HG03558 (cell line): ENCODE results near the gene FMN1.

ENCODE experiments used
- ATAC-seq: cut with Tn5 transposase; IDR thresholded peaks from one replicate; pipeline ENCODE4 v1.9.1; 2021; ENCODE audit warnings: moderate number of reproducible peaks; ENCODE audit not compliant: unreplicated experiment; ENCODE audit errors: extremely low read depth

Gene FMN1

DNA sequence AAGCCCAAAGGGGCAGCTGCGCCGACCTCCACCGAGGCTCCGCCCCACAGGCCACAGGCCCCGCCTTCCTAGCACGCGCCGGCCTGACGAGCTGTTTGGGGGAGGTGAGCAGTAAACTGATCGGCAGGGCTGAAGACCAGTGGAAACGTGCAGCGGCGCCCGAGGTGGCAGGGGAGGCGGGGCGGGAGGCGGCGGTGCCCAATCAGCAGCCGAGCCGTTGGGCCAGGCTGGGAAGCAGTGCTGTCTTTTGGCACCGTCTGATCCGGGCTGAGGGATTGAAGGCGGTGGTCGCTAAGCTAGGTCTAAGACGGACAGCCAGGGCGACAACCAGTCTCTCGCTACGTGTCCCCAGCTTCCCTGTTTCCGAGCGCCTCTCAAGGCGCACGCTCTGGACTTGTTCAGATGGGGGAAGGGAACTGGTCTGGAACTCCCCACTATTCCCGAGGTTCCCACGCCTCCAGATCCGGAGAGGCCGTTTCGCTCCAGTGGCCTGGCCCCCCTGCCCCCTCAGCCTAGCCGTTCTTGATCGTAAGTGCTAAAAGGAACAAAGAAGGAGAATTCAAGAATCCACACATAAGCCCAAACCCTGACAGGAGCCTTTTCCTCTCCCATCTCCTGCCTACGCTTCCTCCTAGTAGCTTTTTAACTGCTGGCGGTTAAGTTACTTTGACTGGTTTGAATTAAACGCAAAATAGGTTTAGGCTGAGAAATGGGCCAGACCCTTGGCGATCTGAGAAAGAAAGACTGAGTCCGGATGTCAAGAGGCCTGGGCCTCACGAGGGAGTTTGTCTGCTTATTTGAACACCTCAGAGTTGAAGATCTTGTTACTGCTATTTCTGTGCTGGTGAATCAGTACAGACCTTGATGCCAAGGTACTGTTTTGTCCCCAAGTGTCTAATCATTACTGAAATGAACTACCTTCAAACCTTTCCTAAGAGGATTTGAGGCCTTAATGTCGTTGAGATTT, at the start of gene FMN1:
Gene FMN1, minus strand, starts transcription at position 11 of the 967 bp plus-strand sequence. CDS start 39,800 bp downstream, outside the sequence.
- ATAC-seq, result peak; percentile 74

GRCh38 chr15:33243869-33244268, 49.4 kb upstream of the FMN1 start:
- ATAC-seq, result no peak

- no peak for ATAC-seq
Measured at GRCh38 chr15:33243393-33243792, 48.9 kb upstream of the FMN1 start.

DNA sequence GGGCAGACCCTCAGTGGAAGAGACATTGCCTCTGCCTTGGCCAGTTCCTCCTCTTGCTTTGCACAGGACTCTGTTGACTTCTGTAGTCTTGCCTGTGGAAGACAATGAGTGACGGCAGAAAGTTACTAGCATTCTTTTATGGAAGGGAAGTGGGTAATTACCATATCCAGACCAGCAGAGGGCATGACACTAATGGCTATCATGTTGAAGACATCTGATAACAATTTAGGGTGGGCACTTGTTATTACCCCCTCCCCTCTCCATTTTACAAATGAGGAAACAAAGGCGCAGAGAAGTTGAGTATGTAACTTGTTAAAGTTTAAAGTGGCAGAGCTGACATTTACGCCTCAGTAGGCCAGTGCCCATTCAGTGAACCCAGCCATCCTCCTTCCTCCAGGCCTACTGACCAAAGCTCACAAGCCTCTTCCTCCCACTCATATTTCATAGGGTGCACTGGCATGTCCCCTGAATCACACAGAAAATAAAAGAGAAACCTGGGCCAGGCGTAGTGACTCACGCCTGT, 48.2 kb upstream of the FMN1 start:
- ATAC-seq, result no peak

DNA sequence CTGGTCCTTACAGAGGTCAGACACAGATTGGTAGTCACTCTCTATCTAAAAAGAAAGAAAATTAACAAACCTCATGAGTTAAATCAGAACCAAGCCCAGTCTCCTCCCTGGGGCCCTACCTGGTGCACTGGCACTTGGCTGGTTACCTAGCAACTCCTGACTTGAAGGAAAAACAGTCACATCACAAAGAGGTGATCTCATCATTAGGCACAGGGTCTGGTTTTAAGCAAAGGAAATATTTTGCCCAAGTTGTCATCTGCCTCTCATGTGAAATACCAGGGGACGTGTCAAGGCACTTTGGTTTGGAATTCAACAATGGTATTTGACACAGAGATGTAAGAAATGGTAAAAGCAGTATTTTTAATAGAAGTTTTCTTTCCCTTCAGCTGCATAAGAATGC, 47.7 kb upstream of the FMN1 start:
- no peak for ATAC-seq

- ATAC-seq, result no peak
Measured at GRCh38 chr15:33236841-33237509, 42.5 kb upstream of the FMN1 start.

- ATAC-seq, result no peak
Measured at GRCh38 chr15:33234020-33234461, 39.5 kb upstream of the FMN1 start.

GRCh38 chr15:33226559-33227181, 32.2 kb upstream of the FMN1 start:
- no peak for ATAC-seq

- no peak for ATAC-seq
Measured at GRCh38 chr15:33218071-33218491, 23.6 kb upstream of the FMN1 start.

- no peak for ATAC-seq
Measured at GRCh38 chr15:33215941-33216872, 21.7 kb upstream of the FMN1 start.

DNA sequence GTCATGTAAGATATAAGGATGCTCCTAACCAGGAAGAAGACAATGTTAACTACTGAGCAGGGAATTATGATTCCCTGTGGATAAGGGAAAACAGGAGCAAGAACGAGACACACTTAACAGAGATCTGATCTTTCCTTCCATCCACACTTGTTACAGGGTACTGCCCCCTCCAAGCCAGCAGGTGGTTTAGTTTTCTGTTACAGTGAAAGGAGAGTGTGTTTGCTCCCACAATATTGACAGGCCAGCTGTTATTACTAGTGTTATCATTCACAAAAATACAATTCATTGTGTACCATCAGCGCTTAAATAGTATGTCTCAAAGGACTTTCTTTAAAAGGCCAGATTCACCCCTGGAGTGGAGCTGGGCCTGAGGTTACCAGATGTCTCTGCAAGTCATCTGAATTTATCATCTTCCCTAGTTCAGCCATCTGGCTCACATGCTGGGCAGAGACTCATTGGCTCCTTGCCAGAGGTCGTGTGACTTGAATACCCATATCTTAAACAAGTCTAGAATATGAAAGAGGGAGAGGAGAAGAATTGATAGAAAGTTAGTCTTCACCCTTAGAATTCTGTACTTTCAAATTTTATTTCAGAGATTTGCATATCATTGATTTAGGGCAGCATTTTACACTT, 16.8 kb upstream of the FMN1 start:
- ATAC-seq, result no peak

GRCh38 chr15:33209575-33210481, 15.3 kb upstream of the FMN1 start:
- no peak for ATAC-seq

DNA sequence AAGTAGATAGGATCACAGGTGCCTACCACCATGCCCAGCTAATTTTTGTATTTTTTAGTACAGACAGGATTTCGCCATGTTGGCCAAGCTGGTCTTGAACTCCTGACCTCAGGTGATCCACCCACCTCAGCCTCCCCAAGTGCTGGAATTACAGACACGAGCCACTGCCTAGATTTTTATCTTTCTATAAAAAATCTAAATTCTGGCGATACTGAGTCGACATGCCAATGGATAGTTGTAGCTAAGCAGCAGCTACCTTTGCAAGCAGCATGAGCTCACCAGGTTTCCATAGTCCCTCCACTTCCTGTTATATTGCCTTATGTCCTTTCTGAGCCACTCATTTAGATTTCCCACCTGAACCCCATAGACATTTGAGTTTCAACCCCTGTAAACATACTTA, 13.1 kb upstream of the FMN1 start:
- ATAC-seq, result no peak

GRCh38 chr15:33206366-33206765, 11.9 kb upstream of the FMN1 start:
- ATAC-seq, result no peak

GRCh38 chr15:33204926-33205325, 10.4 kb upstream of the FMN1 start:
- ATAC-seq, result no peak

- no peak for ATAC-seq
Measured at GRCh38 chr15:33204087-33204486, 9.6 kb upstream of the FMN1 start.

DNA sequence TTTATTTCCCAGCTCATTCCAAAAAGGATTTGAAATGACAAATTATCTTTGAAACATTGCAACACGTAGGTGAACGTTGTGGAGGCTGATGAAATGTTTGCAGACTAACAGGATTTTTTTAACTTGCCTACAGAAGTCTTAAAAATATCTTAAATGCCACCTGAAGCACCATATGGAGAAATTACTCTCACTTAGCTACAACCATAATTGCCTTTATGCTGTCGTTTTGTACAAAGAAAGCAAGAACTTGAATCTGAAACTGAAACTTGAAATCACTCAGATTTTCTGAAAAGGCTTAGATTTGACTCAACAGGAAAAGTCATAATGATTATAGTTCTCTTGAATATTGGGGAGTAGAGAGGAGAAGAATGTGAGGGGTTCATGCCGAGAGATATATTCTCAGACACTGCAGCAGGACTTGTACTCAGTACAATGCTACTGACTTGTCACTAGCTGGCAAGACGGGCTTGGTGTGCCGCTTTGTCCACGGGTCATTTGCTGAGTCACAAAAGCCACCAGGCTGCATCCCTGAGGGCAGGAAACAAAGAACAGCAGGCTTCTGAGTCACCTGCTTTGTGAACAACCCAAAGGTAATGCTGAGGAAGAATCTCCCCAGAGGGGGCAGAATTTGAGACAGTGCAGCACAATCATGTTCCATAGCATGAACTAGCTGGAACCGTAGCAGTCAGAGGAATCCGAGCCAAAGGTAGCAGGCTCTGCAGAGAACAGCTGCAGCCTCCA, 7.1 kb upstream of the FMN1 start:
- ATAC-seq, result no peak
